Stomach smooth muscle (tissue), 2 donors: ENCODE results near the gene NAT10.

Experiments used
- H3K27ac ChIP-seq: one replicate; pipeline ENCODE4 v1.7.0; 2013; ENCODE audit warnings: mild to moderate bottlenecking, low read length, inconsistent platforms
- H3K27me3 ChIP-seq, 2 donors: one replicate each; pipeline ENCODE4 v1.7.0; 2013; ENCODE audit warnings: low read length in 2 of 2; ENCODE audit not compliant: insufficient read depth in 2 of 2, control insufficient read depth in 1 of 2
- H3K36me3 ChIP-seq, 2 donors: one replicate each; pipeline ENCODE4 v1.7.0; 2013; ENCODE audit warnings: low read length in 2 of 2; ENCODE audit not compliant: control insufficient read depth in 2 of 2, insufficient read depth in 2 of 2
- H3K4me1 ChIP-seq: one replicate; pipeline ENCODE4 v1.7.0; 2013; ENCODE audit warnings: low read length; ENCODE audit not compliant: control insufficient read depth, insufficient read depth
- H3K4me3 ChIP-seq, 2 donors: one replicate each; pipeline ENCODE4 v1.7.0; 2013; ENCODE audit warnings: low read length in 2 of 2
- H3K9ac ChIP-seq, 2 donors: one replicate each; pipeline ENCODE4 v1.7.0; 2013; ENCODE audit warnings: low read length in 2 of 2, mild to moderate bottlenecking in 1 of 2
- H3K9me3 ChIP-seq, 2 donors: one replicate each; pipeline ENCODE4 v1.7.0; 2013; ENCODE audit warnings: low read length in 2 of 2; ENCODE audit not compliant: control insufficient read depth in 2 of 2
- donor health status: healthy.
- donor health status: Pancreatic carcinoma.

NAT10 gene

GRCh38 chr11:34111722-34112270 lies 6.4 kb downstream of the NAT10 start:
- Histone ChIP-seq H3K4me3 (no peak overlapping the region), H3K4me1 (peaks cover under 1% of the 10 kb centered on the region), H3K27ac (no peak overlapping the region), H3K9ac (no peak overlapping the region), H3K27me3 (no peaks in the 10 kb centered on the region), H3K9me3 (no peaks in the 10 kb centered on the region), H3K36me3 (peaks cover 54 to 73% of the 10 kb centered on the region in 2 donors)

GRCh38 chr11:34114014-34114413 lies 8.6 kb downstream of the NAT10 start:
- H3K4me1 ChIP-seq = no peaks in the 10 kb centered on the region
- H3K27me3 ChIP-seq = no peaks in the 10 kb centered on the region
- no peak overlapping the region for H3K4me3 ChIP-seq
- no peaks in the 10 kb centered on the region for H3K9me3 ChIP-seq
- peaks cover 71 to 78% of the 10 kb centered on the region in 2 donors for H3K36me3 ChIP-seq
- no peak overlapping the region for H3K27ac ChIP-seq
- no peak overlapping the region for H3K9ac ChIP-seq

GRCh38 chr11:34114471-34114870 lies 9.0 kb downstream of the NAT10 start:
- H3K27ac ChIP-seq = no peak overlapping the region
- H3K4me1 ChIP-seq = no peaks in the 10 kb centered on the region
- no peaks in the 10 kb centered on the region for H3K27me3 ChIP-seq
- no peak overlapping the region for H3K4me3 ChIP-seq
- no peak overlapping the region for H3K9ac ChIP-seq
- H3K36me3 ChIP-seq = peaks cover 72 to 78% of the 10 kb centered on the region in 2 donors
- H3K9me3 ChIP-seq = no peaks in the 10 kb centered on the region

- Histone ChIP-seq H3K27ac (no peak overlapping the region), H3K9ac (no peak overlapping the region), H3K36me3 (peaks cover 59% of the 10 kb centered on the region in 2 donors), H3K4me3 (no peak overlapping the region), H3K27me3 (no peaks in the 10 kb centered on the region), H3K4me1 (no peaks in the 10 kb centered on the region), H3K9me3 (no peaks in the 10 kb centered on the region)
Measured at GRCh38 chr11:34120651-34121050, 15.2 kb downstream of the NAT10 start.

GRCh38 chr11:34124885-34125668 lies 19.6 kb downstream of the NAT10 start:
- H3K4me3 ChIP-seq = no peak overlapping the region
- H3K9ac ChIP-seq = no peak overlapping the region
- H3K27me3 ChIP-seq = no peaks in the 10 kb centered on the region
- no peaks in the 10 kb centered on the region for H3K4me1 ChIP-seq
- no peak overlapping the region for H3K27ac ChIP-seq
- H3K9me3 ChIP-seq = no peaks in the 10 kb centered on the region
- peaks cover 48 to 52% of the 10 kb centered on the region in 2 donors for H3K36me3 ChIP-seq

GRCh38 chr11:34126959-34127848 lies 21.8 kb downstream of the NAT10 start:
- peaks cover 49 to 55% of the 10 kb centered on the region in 2 donors for H3K36me3 ChIP-seq
- no peaks in the 10 kb centered on the region for H3K9me3 ChIP-seq
- no peaks in the 10 kb centered on the region for H3K27me3 ChIP-seq
- no peak overlapping the region for H3K4me3 ChIP-seq
- H3K9ac ChIP-seq = no peak overlapping the region
- H3K4me1 ChIP-seq = no peaks in the 10 kb centered on the region
- no peak overlapping the region for H3K27ac ChIP-seq

- Histone ChIP-seq H3K27ac (no peak overlapping the region), H3K9me3 (no peaks in the 10 kb centered on the region), H3K27me3 (no peaks in the 10 kb centered on the region), H3K4me1 (no peaks in the 10 kb centered on the region), H3K4me3 (no peak overlapping the region), H3K9ac (no peak overlapping the region), H3K36me3 (peaks cover 45 to 54% of the 10 kb centered on the region in 2 donors)
Measured at GRCh38 chr11:34128824-34129223, 23.4 kb downstream of the NAT10 start.

- H3K27me3 ChIP-seq = no peaks in the 10 kb centered on the region
- H3K36me3 ChIP-seq = peaks cover 62 to 65% of the 10 kb centered on the region in 2 donors
- H3K4me3 ChIP-seq = no peak overlapping the region
- H3K4me1 ChIP-seq = no peaks in the 10 kb centered on the region
- H3K27ac ChIP-seq = no peak overlapping the region
- H3K9ac ChIP-seq = no peak overlapping the region
- no peaks in the 10 kb centered on the region for H3K9me3 ChIP-seq
Measured at GRCh38 chr11:34132261-34132965, 27.0 kb downstream of the NAT10 start.

GRCh38 chr11:34134765-34135164 lies 29.3 kb downstream of the NAT10 start:
- no peak overlapping the region for H3K27ac ChIP-seq
- H3K9me3 ChIP-seq = no peaks in the 10 kb centered on the region
- no peaks in the 10 kb centered on the region for H3K4me1 ChIP-seq
- no peak overlapping the region for H3K9ac ChIP-seq
- H3K36me3 ChIP-seq = peaks cover 66 to 74% of the 10 kb centered on the region in 2 donors
- no peak overlapping the region for H3K4me3 ChIP-seq
- H3K27me3 ChIP-seq = no peaks in the 10 kb centered on the region

GRCh38 chr11:34135439-34135838 lies 30.0 kb downstream of the NAT10 start:
- no peaks in the 10 kb centered on the region for H3K27me3 ChIP-seq
- peaks cover 67 to 77% of the 10 kb centered on the region in 2 donors for H3K36me3 ChIP-seq
- H3K4me1 ChIP-seq = no peaks in the 10 kb centered on the region
- H3K4me3 ChIP-seq = no peak overlapping the region
- no peaks in the 10 kb centered on the region for H3K9me3 ChIP-seq
- H3K27ac ChIP-seq = no peak overlapping the region
- H3K9ac ChIP-seq = no peak overlapping the region
